ENCODE measurements around the gene PRSS2. TPM values are rescaled to one million over a fixed set of nuclear protein-coding genes. Genes with fewer than 3 reads are reported as not detected.

PRSS2 gene
- total RNA-seq, 1 donor from 2014 or later: not detected

- FAIRE-seq (no peak), DNase-seq (ENCODE audit: low read depth) (no peak)
- Mint-ChIP-seq H3K36me3 (ENCODE audit: low read depth, unreplicated experiment) (peaks cover 13% of the 10 kb centered on the region), H3K27me3 (ENCODE audit: low read depth, unreplicated experiment) (peaks cover 20% of the 10 kb centered on the region), H3K27ac (ENCODE audit: unreplicated experiment) (peak overlapping the region; percentile 67), H3K4me1 (ENCODE audit: low read depth, unreplicated experiment) (peaks cover 54% of the 10 kb centered on the region), H3K9me3 (ENCODE audit: unreplicated experiment) (no peaks in the 10 kb centered on the region), H3K4me3 (ENCODE audit: unreplicated experiment) (peak overlapping the region; percentile 92)
- H3K27me3 ChIP-seq (ENCODE audit: insufficient read depth, low read length): peaks cover 3% of the 10 kb centered on the region
- peaks cover 66% of the 10 kb centered on the region for H3K79me2 ChIP-seq (ENCODE audit: insufficient read depth, low read length)
- H3K9me3 ChIP-seq (ENCODE audit: insufficient read depth, low read depth, low read length): no peaks in the 10 kb centered on the region
- H3K4me1 ChIP-seq (ENCODE audit: insufficient read depth, low read length): peaks cover 32% of the 10 kb centered on the region
- peak overlapping the region; percentile 96 for H3K4me2 ChIP-seq (ENCODE audit: low read length)
- peaks cover 14% of the 10 kb centered on the region for H3K36me3 ChIP-seq (ENCODE audit: insufficient read depth, low read length)
- H3K4me3 ChIP-seq (ENCODE audit: insufficient read depth, low read depth, low read length): peak overlapping the region; percentile 74
- peak overlapping the region; percentile 38 for H2AFZ ChIP-seq (ENCODE audit: low read depth, low read length)
- peak overlapping the region; percentile 89 for H3K9ac ChIP-seq (ENCODE audit: low read length)
- TF ChIP-seq CTCF (IDR thresholded peaks at IDR 0.05; ENCODE audit: insufficient read depth, low read depth, low read length) (no peak), EZH2 (IDR thresholded peaks at IDR 0.05; ENCODE audit: insufficient read depth, low read length) (peak; percentile 48)
- H3K27ac ChIP-seq (ENCODE audit: low read depth, low read length): peak overlapping the region; percentile 82
- no peaks in the 10 kb centered on the region for H4K20me1 ChIP-seq (ENCODE audit: insufficient read depth, low read length)
Observed at GRCh38 chr7:142797391-142798377, 26.9 kb downstream of the PRSS2 start.

GRCh38 chr7:142798451-142799436, 28.0 kb downstream of the PRSS2 start:
- Histone ChIP-seq H3K9me3 (ENCODE audit: insufficient read depth, low read depth, low read length) (no peaks in the 10 kb centered on the region), H3K9ac (ENCODE audit: low read length) (peak overlapping the region; percentile 89), H3K27ac (ENCODE audit: low read depth, low read length) (peak overlapping the region; percentile 82), H4K20me1 (ENCODE audit: insufficient read depth, low read length) (no peaks in the 10 kb centered on the region), H3K79me2 (ENCODE audit: insufficient read depth, low read length) (peaks cover 66% of the 10 kb centered on the region), H3K4me3 (ENCODE audit: insufficient read depth, low read depth, low read length) (peak overlapping the region; percentile 74), H3K4me1 (ENCODE audit: insufficient read depth, low read length) (peaks cover 28% of the 10 kb centered on the region), H3K4me2 (ENCODE audit: low read length) (peak overlapping the region; percentile 96), H3K36me3 (ENCODE audit: insufficient read depth, low read length) (peaks cover 23% of the 10 kb centered on the region), H2AFZ (ENCODE audit: low read depth, low read length) (no peak overlapping the region), H3K27me3 (ENCODE audit: insufficient read depth, low read length) (peaks cover 3% of the 10 kb centered on the region)
- H3K27me3 Mint-ChIP-seq (ENCODE audit: low read depth, unreplicated experiment): peaks cover 26% of the 10 kb centered on the region
- peaks cover 20% of the 10 kb centered on the region for H3K36me3 Mint-ChIP-seq (ENCODE audit: low read depth, unreplicated experiment)
- no peak overlapping the region for H3K27ac Mint-ChIP-seq (ENCODE audit: unreplicated experiment)
- H3K4me3 Mint-ChIP-seq (ENCODE audit: unreplicated experiment): peak overlapping the region; percentile 61
- DNase-seq (ENCODE audit: low read depth) (no peak), FAIRE-seq (no peak)
- H3K9me3 Mint-ChIP-seq (ENCODE audit: unreplicated experiment): peaks cover 4% of the 10 kb centered on the region
- TF ChIP-seq CTCF (IDR thresholded peaks at IDR 0.05; ENCODE audit: insufficient read depth, low read depth, low read length) (no peak), EZH2 (IDR thresholded peaks at IDR 0.05; ENCODE audit: insufficient read depth, low read length) (no peak)
- H3K4me1 Mint-ChIP-seq (ENCODE audit: low read depth, unreplicated experiment): peaks cover 46% of the 10 kb centered on the region

All from astrocyte (in vitro differentiated cells and primary cell).